ENCODE results near the gene GFRA1. TPM values are rescaled to one million over a fixed set of nuclear protein-coding genes. Genes with fewer than 3 reads are reported as not detected.
"Not testable (repeated sequence)": the region's sequence is repeated elsewhere in the genome, so short reads cannot be mapped to it uniquely, and the experiment has no call there.

Gene GFRA1
- polyA plus RNA-seq, 3 donors = 2.0 to 13.9 (median 9.6) TPM

DNA sequence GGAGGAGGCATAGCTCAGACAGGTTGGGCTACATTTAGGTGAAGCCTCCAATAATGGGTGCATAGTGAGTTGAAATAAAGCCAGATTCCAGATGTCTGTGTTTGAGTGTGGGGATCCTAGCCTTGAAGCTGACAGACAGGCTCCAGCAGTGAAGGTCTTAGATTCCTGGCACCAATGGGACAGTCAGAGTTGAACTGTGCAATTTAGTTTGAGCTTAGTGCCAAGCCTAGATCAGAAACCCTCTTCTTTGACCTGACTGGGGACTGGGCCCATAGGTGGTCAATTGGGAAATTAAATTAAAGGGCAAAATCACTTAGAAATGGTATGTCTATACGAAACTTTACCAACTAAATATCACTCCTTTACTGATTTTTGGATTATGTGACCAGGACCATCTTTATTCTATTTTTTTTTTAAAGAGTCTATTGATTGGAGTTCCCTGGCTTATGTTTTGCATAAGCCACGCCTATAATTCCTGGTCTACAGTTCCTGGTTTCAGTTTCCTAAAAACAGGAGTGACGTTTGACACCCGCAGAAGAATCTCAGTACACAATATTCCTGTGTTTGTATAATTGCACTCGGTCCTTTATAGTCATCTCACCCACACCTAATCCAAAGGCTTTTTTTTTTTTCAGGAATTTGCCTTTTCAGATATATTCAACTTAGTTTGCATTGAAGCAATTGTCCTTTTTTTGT lies 201.4 kb downstream of the GFRA1 start:
- H3K27ac ChIP-seq (ENCODE audit: low read depth, low read length) = no peak overlapping the region
- 82 to 91% (median 83%) methylated on average over 5 of the region's 5 CpGs for WGBS, 3 donors

- WGBS, 3 donors = 76 to 83% (median 82%) methylated on average over 5 of the region's 5 CpGs
- H3K27ac ChIP-seq (ENCODE audit: low read depth, low read length) = no peak overlapping the region
These were observed 202.2 kb downstream of the GFRA1 start for GRCh38 chr10:116070743-116071320.

DNA sequence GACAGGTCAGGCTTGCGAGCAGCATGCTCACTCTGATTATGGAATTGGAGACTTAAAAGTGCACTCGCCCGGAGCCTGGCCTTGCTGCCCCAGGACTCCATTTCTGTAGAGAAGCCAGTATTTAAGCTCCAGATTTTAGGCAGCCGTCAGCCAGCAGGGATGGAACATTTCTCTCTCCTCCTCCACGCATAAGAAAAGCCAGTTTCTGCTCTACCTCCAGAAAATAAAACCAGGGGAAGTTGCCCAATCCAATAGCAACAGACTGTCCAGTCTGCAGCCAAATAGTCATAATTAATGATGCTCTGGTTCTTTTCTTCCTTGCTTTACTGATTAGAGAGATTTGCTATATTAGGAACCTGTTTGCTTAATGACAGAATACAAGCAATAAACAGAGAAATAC lies 203.2 kb downstream of the GFRA1 start:
- 46 to 51% (median 48%) methylated on average over 5 of the region's 5 CpGs for WGBS, 3 donors
- no peak overlapping the region for H3K27ac ChIP-seq (ENCODE audit: low read depth, low read length)

DNA sequence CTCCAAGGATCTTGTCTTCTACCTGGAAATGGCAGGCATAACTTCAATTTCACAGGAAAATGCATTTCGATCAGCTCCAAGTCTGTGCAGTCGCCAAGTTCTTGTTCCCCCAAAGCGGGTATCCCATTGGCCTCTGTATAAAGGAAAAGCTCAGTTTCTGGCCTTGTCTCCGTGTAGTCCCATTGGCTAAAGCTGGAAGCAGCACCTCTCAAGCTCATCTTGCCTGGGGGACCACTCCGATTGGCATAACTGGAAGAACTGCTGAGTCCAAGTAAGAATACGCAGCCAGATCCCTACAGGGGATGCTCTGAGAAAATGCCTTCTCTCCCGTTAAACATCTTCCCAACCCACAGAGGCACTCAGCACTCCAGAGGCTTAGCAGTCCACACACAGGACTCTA lies 205.2 kb downstream of the GFRA1 start:
- WGBS, 3 donors = 92 to 96% (median 93%) methylated on average over 7 of the region's 7 CpGs
- H3K27ac ChIP-seq (ENCODE audit: low read depth, low read length) = no peak overlapping the region

DNA sequence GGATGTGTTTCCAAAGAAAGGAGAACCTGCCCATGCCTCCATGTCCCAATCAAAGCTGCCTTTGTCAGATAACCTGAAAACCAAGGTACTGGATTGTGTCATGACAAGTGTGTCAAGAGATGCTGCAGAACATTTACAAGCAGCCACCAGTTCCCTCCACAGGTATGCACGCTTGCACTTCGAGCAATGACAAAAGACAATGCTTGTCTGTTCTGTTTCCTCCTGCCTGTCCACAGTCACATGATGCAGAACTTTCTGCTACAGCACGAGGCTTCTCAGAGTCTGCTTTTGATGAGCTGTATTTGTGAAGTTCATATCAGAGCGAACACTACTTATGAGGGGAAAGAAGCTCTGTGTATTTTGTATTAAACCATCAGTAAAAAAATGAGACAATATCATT lies 209.9 kb downstream of the GFRA1 start:
- WGBS, 3 donors = 66 to 84% (median 81%) methylated on average over 4 of the region's 4 CpGs
- no peak overlapping the region for H3K27ac ChIP-seq (ENCODE audit: low read depth, low read length)

- no peak overlapping the region for H3K27ac ChIP-seq (ENCODE audit: low read depth, low read length)
- 51 to 78% (median 58%) methylated on average over 7 of the region's 7 CpGs for WGBS, 3 donors
These were observed 212.1 kb downstream of the GFRA1 start for GRCh38 chr10:116060864-116061263.

GRCh38 chr10:116059320-116059719 lies 213.7 kb downstream of the GFRA1 start:
- H3K27ac ChIP-seq (ENCODE audit: low read depth, low read length) = no peak overlapping the region
- 87 to 91% (median 88%) methylated on average over 7 of the region's 7 CpGs for whole genome bisulfite sequencing, 3 donors

- H3K27ac ChIP-seq (ENCODE audit: low read depth, low read length) = no peak overlapping the region
- 72 to 75% (median 74%) methylated on average over 11 of the region's 11 CpGs for WGBS, 3 donors
These were observed 216.3 kb downstream of the GFRA1 start for GRCh38 chr10:116056445-116057293.

DNA sequence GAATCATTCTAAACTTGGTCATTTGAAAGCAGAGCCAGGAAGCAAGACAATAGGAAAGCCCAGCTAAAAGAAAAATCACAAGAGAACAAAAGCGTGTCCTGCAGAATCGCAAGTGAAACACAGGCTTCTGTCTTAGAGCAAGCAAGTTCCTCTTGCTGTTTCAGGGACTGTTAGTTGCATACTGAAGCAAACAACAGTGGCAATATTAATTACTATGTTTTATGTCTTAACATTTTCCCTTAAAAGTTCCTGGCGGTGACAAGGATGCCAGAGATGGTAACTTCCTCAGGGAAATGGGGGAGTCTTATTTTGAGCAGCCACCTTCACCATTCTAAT lies 217.1 kb downstream of the GFRA1 start:
- no peak overlapping the region for H3K27ac ChIP-seq (ENCODE audit: low read depth, low read length)
- 74 to 86% (median 82%) methylated on average over 3 of the region's 3 CpGs for WGBS, 3 donors

DNA sequence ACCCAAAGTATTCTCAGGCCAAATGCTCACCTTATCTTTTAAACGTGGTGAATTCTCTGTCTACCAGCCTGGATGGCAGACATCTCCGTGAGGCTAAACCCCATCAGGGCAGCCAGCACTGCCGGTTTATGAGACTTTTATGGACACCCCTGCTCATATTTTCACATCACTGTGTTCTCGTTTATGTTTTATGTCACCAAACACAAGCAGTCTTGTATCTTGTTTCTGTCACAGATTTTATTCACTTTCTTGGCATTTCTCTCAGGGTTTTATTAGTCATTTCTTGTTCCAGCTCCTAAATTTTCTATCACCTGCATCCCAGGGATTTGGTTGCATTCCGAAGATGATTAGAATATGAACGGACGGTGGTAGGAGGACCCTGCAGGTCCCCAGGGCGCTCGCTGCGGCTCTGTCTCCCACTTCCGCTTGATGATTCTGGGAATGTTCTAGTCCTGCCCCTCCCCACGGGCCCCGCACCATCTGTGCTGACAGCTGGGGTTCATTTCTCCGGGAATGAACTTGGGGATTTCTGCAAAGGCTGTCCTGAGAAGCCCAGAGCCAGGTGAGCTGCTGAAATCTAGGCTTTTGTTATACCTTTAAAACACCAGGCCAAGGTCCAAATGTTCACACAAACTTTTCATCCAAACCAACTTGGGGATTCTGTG lies 217.6 kb downstream of the GFRA1 start:
- WGBS, 3 donors = 63 to 72% (median 69%) methylated on average over 14 of the region's 14 CpGs

GRCh38 chr10:116053910-116054309 lies 219.1 kb downstream of the GFRA1 start:
- no peak overlapping the region for H3K27ac ChIP-seq (ENCODE audit: low read depth, low read length)
- WGBS, 3 donors = 68 to 77% (median 75%) methylated on average over 4 of the region's 4 CpGs

More for the DNA sequence above, 217.6 kb downstream of the GFRA1 start:
- no peak overlapping the region for H3K27ac ChIP-seq (ENCODE audit: low read depth, low read length)

DNA sequence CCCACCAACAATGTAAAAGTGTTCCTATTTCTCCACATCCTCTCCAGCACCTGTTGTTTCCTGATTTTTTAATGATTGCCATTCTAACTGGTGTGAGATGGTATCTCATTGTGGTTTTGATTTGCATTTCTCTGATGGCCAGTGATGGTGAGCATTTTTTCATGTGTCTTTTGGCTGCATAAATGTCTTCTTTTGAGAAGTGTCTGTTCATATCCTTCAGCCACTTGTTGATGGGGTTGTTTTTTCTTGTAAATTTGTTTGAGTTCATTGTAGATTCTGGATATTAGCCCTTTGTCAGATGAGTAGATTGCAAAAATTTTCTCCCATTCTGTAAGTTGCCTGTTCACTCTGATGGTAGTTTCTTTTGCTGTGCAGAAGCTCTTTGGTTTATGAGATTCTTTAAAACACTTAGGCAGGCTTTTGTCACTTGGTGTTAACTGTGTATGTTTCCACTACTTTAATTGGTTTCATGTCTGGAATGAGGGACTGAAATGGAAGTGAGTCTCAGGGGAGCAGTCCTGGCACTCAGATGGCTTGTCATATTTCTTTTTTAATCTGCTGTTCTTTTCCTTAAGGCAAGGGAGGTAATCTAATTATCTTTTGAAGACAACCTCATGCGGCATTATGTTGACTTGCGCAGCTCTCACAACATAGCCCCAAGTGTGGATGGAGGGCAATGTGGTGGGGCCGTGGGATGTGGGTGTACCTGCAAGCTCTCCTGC lies 219.8 kb downstream of the GFRA1 start:
- WGBS, 3 donors = 79 to 90% (median 83%) methylated on average over 3 of the region's 3 CpGs
- not testable (repeated sequence) for H3K27ac ChIP-seq (ENCODE audit: low read depth, low read length)

GRCh38 chr10:116052522-116052921 lies 220.5 kb downstream of the GFRA1 start:
- 100% methylated on average over 1 of the region's 3 CpGs for WGBS, 3 donors
- H3K27ac ChIP-seq (ENCODE audit: low read depth, low read length) = not testable (repeated sequence)

- WGBS, 3 donors = 79 to 83% (median 80%) methylated on average over 5 of the region's 5 CpGs
- no peak overlapping the region for H3K27ac ChIP-seq (ENCODE audit: low read depth, low read length)
These were observed 223.1 kb downstream of the GFRA1 start for GRCh38 chr10:116049974-116050304.

GRCh38 chr10:116049158-116049973 lies 223.6 kb downstream of the GFRA1 start:
- no peak overlapping the region for H3K27ac ChIP-seq (ENCODE audit: low read depth, low read length)
- 72 to 78% (median 77%) methylated on average over 10 of the region's 10 CpGs for WGBS, 3 donors

DNA sequence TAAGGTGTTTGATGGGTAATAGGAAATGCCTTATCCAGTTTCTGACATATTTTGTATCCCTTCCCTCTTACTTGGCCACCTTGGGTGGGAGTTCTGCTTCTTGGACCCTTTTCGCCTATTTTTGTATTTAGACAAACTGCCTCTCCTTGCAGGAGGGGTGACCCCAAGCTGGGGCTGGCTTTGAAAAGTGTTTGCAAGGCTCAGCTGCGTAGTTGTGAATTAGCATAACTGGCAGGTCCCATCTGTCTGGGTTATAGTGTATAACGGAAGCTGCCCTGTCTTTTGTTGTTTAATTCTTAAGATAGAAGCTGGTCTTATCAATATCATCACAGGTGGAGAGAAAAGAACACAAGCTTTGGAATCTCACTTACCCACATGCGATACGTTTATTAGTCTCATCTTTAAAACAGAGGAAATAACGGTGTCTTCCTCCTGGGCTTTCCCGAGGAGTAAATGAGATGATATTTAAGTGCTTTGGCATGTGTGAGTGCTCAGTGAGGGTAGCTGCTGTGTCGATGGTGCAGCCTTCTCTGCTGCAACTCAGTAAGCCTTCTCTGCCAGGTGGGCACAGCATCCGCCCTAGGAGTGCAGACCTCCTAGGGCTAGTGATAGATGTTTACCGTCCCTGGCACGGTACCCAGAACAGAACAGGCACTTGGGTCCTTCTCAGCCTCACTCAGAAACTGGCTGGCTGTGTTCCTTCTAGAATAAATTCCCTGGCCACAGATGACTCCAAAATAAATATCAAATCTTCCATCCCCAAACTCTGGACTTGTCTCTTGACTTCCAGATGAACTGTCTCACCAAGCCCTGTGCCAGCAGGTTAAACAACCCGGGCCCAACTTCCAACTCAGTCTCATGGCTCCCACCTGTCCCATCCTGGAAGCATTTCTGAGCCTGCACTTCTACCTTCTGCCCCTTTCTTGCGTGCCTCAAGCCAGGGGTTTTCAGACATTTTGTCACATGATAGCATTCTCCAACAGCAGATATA lies 227.3 kb downstream of the GFRA1 start:
- 70 to 82% (median 78%) methylated on average over 13 of the region's 13 CpGs for WGBS, 3 donors
- no peak overlapping the region for H3K27ac ChIP-seq (ENCODE audit: low read depth, low read length)

DNA sequence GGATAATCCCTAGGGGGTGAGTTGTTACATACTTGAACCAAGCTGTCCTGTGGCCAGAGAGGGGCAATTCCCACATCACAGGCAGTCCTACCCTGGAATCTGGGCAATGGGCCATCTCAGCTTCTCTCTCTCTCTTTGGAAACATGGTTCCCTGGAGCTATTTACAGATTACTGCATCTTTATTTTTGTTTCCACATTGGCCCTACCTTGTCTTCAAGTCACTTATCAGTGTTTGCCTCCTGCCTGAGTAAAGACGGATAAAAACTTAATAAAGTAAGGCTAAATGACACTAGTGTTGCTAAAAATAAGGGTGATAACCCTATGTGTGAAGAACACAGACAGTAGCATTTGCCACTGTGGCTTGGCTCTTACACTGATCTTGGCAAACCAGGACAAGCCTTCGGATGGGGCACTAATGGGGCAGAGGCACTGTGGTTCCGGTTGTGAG lies 228.2 kb downstream of the GFRA1 start:
- 57 to 76% (median 66%) methylated on average over 3 of the region's 3 CpGs for WGBS, 3 donors
- no peak overlapping the region for H3K27ac ChIP-seq (ENCODE audit: low read depth, low read length)

Data from adipose tissue (tissue), 3 donors.